Midbrain (tissue), 1 donor: Measurements from ENCODE around the gene WDR82.

ENCODE experiments used
- DNase-seq: peaks from one replicate; lab custom pipeline; 2025; lab: John Stamatoyannopoulos, UW

The WDR82 gene

GRCh38 chr3:52223449-52224408 is 54.7 kb downstream of the WDR82 start:
- DNase-seq = no peak

GRCh38 chr3:52222319-52223221 is 55.9 kb downstream of the WDR82 start:
- DNase-seq = no peak

GRCh38 chr3:52221563-52222318 is 56.7 kb downstream of the WDR82 start:
- no peak for DNase-seq

GRCh38 chr3:52221141-52221562 is 57.3 kb downstream of the WDR82 start:
- DNase-seq = no peak

- DNase-seq = peak; percentile 79
Measured at GRCh38 chr3:52220380-52221026, 57.9 kb downstream of the WDR82 start.

GRCh38 chr3:52218937-52219650 is 59.4 kb downstream of the WDR82 start:
- DNase-seq = no peak

GRCh38 chr3:52218454-52218853 is 60.0 kb downstream of the WDR82 start:
- no peak for DNase-seq

- DNase-seq = no peak
Measured at GRCh38 chr3:52218026-52218425, 60.4 kb downstream of the WDR82 start.

GRCh38 chr3:52217409-52217805 is 61.0 kb downstream of the WDR82 start:
- DNase-seq = no peak

GRCh38 chr3:52216585-52217408 is 61.7 kb downstream of the WDR82 start:
- DNase-seq = no peak

- DNase-seq = no peak
Measured at GRCh38 chr3:52215351-52215750, 63.1 kb downstream of the WDR82 start.

- no peak for DNase-seq
Measured at GRCh38 chr3:52213901-52214300, 64.5 kb downstream of the WDR82 start.

GRCh38 chr3:52213005-52213404 is 65.4 kb downstream of the WDR82 start:
- DNase-seq = no peak

- DNase-seq = no peak
Measured at GRCh38 chr3:52211268-52211891, 67.1 kb downstream of the WDR82 start.

- DNase-seq = no peak
Measured at GRCh38 chr3:52210550-52211046, 67.9 kb downstream of the WDR82 start.

GRCh38 chr3:52210037-52210436 is 68.4 kb downstream of the WDR82 start:
- DNase-seq = no peak

- DNase-seq = no peak
Measured at GRCh38 chr3:52208556-52208955, 69.9 kb downstream of the WDR82 start.

GRCh38 chr3:52205727-52206372 is 72.6 kb downstream of the WDR82 start:
- DNase-seq = no peak
